Heart left ventricle (tissue), 13 donors: ENCODE results near the gene ASAP2.

ENCODE experiments used
- CTCF ChIP-seq, 12 donors: fragments of 200-600 bp; sonication (generic) in 4 of 12; IDR thresholded peaks; one replicate each; pipeline versions ENCODE4 v1.5.0 to v1.8.0; 2018 to 2022; ENCODE audit warnings: antibody characterized with exemption in 12 of 12, mild to moderate bottlenecking in 5 of 12
- POLR2A ChIP-seq, 2 donors: fragments of 450-650 bp; IDR thresholded peaks; one replicate each; pipeline ENCODE4 v1.6.1; 2017; ENCODE audit warnings: antibody characterized with exemption in 2 of 2, mild to moderate bottlenecking in 2 of 2, moderate library complexity in 2 of 2
- donor health status: ischemic (EF 13 %, LVEDD 7.1; RV severe dilation, severe dysfunction).
- donor health status: DM: no; HTN: yes; CAD: no.
- donor health status: DM: no; HTN: no; CAD: no.
- donor health status: ischemic (EF 25% LVEDD 6.9; RV normal size, moderate dysfunction).
- donor health status: ischemic (EF 25% LVEDD 5.7; RV mildly dilated, moderate dysfunction).
- donor health status: ischemic (EF 35%, LVEDD 5.7; RV mildly dilated, moderate dysfunction).
- donor health status: nonischemic (EF 11% LVEDD 7.7; RV severe dilation, severe dysfunction).
- donor health status: DM: yes; HTN: yes; CAD: no.
- donor health status: PGD.
- donor health status: ischemic (EF 29% LVEDD 5.4; RV normal size, mild dysfunction).
- donor health status: nonischemic (EF 23%, LVEDD 6.1; RV moderate dilation, normal function).

- TF ChIP-seq CTCF (IDR thresholded peaks at IDR 0.05) = no peak
- no peak for TF ChIP-seq POLR2A (IDR thresholded peaks at IDR 0.05)
These were observed 36.0 kb upstream of the ASAP2 start for GRCh38 chr2:9170458-9171130.
